C4-2B (cell line): ENCODE data around the gene DSCAML1.

Experiments used
- CTCF ChIP-seq: fragments of 450-650 bp; conservative IDR thresholded peaks from 2 replicates; pipeline ENCODE4 v1.5.1; 2017; ENCODE audit warnings: mild to moderate bottlenecking
- ZFX ChIP-seq: fragments of 450-650 bp; IDR thresholded peaks from 2 replicates; pipeline ENCODE4 v1.6.1; 2017

DNA sequence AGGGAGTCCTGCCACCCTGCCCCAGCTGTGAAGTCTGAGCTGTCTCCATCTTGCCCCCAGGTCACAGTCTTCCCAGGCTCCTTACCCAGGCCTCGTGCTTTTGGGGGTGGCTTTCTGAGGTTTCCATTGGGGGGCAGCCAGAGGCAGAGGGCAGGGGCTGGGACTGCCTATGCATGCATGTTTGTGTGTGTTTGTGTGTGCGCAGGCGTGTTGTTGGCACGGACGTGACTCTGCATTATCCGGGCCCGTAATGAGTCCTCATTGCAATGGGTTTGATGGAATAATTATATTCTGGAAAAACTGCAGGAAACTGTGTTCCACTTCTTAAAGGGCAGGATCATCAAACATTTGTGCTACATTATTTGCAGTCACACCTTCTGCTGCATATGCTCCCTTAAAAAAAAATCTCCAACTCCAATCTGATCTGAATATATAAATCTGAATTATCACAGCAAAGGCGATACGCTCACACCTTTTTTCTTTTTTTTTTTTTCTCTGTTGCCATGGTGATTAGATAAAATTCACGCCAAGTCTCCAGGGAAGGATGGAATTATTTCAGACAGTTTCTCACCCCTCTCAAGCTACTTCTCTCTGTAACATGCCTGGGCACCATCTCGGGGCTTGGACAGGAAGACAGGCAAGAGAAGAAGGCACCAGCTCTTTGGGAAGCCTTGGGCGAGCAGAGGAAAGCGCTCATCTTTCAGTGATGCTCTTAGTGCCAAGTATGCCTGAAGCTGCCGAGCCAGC is 45.9 kb downstream of the DSCAML1 start:
- TF ChIP-seq CTCF (no peak), ZFX (no peak)
